DND-41 (cell line): ENCODE results near the gene SCN5A.
A peak's percentile ranks its signal among the peaks of the same experiment; 100 is the strongest.

Source experiments
- ATAC-seq: fragments of 200-7000 bp; cut with Tn5 transposase; 3 replicates; pipeline ENCODE4 v1.9.1; 2021; ENCODE audit warnings: low read depth; ENCODE audit not compliant: insufficient read depth
- DNase-seq: peaks from one replicate; pipeline ENCODE4 v3.0.0-alpha.2; 2020
- H2AFZ ChIP-seq: 2 replicates; pipeline ENCODE4 v1.6.0; 2012; ENCODE audit warnings: low read depth, low read length
- H3K27ac ChIP-seq: 2 replicates; pipeline ENCODE4 v1.5.1; 2012; ENCODE audit warnings: low read length, inconsistent platforms
- H3K27me3 ChIP-seq: fragments of 200-600 bp; sonication (generic); 2 replicates; pipeline ENCODE4 v1.6.0; 2012; ENCODE audit warnings: low read length, mild to moderate bottlenecking, inconsistent platforms; ENCODE audit not compliant: insufficient read depth, poor library complexity
- H3K36me3 ChIP-seq: 2 replicates; pipeline ENCODE4 v1.5.1; 2012; ENCODE audit warnings: low read length, inconsistent platforms; ENCODE audit not compliant: insufficient read depth
- H3K4me1 ChIP-seq: 2 replicates; pipeline ENCODE4 v1.5.1; 2012; ENCODE audit warnings: mild to moderate bottlenecking, low read length; ENCODE audit not compliant: insufficient read depth
- H3K4me2 ChIP-seq: 2 replicates; pipeline ENCODE4 v1.6.0; 2012; ENCODE audit warnings: mild to moderate bottlenecking, moderate library complexity, low read length, inconsistent platforms; ENCODE audit not compliant: insufficient read depth
- H3K4me3 ChIP-seq, 2 experiments: fragments of 200-600 bp in 1 of 2; shearing (Covaris generic) in 1 of 2; 2 replicates each; pipeline ENCODE4 v1.5.1; 2012 to 2016; ENCODE audit warnings: inconsistent platforms in 2 of 2, low read length in 2 of 2, mild to moderate bottlenecking in 2 of 2, low read depth in 1 of 2, moderate library complexity in 1 of 2
- H3K79me2 ChIP-seq: 2 replicates; pipeline ENCODE4 v1.6.0; 2012; ENCODE audit warnings: low read length, inconsistent platforms; ENCODE audit not compliant: insufficient read depth
- H3K9ac ChIP-seq: 2 replicates; pipeline ENCODE4 v1.6.0; 2012; ENCODE audit warnings: low read depth, mild to moderate bottlenecking, inconsistent platforms, low read length, moderate library complexity
- H3K9me3 ChIP-seq: 2 replicates; pipeline ENCODE4 v1.5.1; 2012; ENCODE audit warnings: low read length, moderate library complexity, mild to moderate bottlenecking, inconsistent platforms; ENCODE audit not compliant: insufficient read depth, severe bottlenecking
- H4K20me1 ChIP-seq: 2 replicates; pipeline ENCODE4 v1.6.0; 2012; ENCODE audit warnings: low read length; ENCODE audit not compliant: insufficient read depth
- CTCF ChIP-seq: IDR thresholded peaks from 2 replicates; pipeline ENCODE4 v1.5.1; 2012; ENCODE audit warnings: borderline replicate concordance, low read length, moderate library complexity, mild to moderate bottlenecking; ENCODE audit not compliant: poor library complexity, severe bottlenecking; ENCODE audit errors: extremely low read depth
- EZH2 ChIP-seq: IDR thresholded peaks from 3 replicates; pipeline ENCODE4 v1.6.1; 2012; ENCODE audit warnings: borderline replicate concordance, low read depth, mild to moderate bottlenecking, moderate library complexity, low read length, inconsistent platforms; ENCODE audit not compliant: severe bottlenecking

The SCN5A gene

GRCh38 chr3:38653685-38654537 is 4.4 kb upstream of the SCN5A start:
- H3K9ac ChIP-seq = no peak overlapping the region
- DNase-seq = no peak
- no peak overlapping the region for H3K27ac ChIP-seq
- H3K9me3 ChIP-seq = no peaks in the 10 kb centered on the region
- H3K36me3 ChIP-seq = no peaks in the 10 kb centered on the region
- ATAC-seq = no peak
- no peak overlapping the region for H3K4me2 ChIP-seq
- H3K4me1 ChIP-seq = peaks cover 7% of the 10 kb centered on the region
- TF ChIP-seq EZH2 (no peak), CTCF (no peak)
- H3K4me3 ChIP-seq = no peak overlapping the region
- peaks cover 45% of the 10 kb centered on the region for H3K27me3 ChIP-seq
- H4K20me1 ChIP-seq = peaks cover 5% of the 10 kb centered on the region; the same call in 1 of the 2 replicates
- H2AFZ ChIP-seq = no peak overlapping the region
- no peaks in the 10 kb centered on the region for H3K79me2 ChIP-seq

GRCh38 chr3:38652934-38653333 is 3.4 kb upstream of the SCN5A start:
- Histone ChIP-seq H3K79me2 (no peaks in the 10 kb centered on the region), H3K4me2 (no peak overlapping the region), H3K4me3 (no peak overlapping the region), H3K9me3 (no peaks in the 10 kb centered on the region), H2AFZ (no peak overlapping the region), H3K27me3 (peaks cover 51% of the 10 kb centered on the region), H4K20me1 (peaks cover 9% of the 10 kb centered on the region; the same call in 1 of the 2 replicates), H3K27ac (no peak overlapping the region), H3K9ac (no peak overlapping the region), H3K4me1 (peaks cover 7% of the 10 kb centered on the region), H3K36me3 (no peaks in the 10 kb centered on the region)
- DNase-seq (no peak), ATAC-seq (no peak)
- TF ChIP-seq EZH2 = no peak
- TF ChIP-seq CTCF = no peak

- H3K9me3 ChIP-seq = no peaks in the 10 kb centered on the region
- no peak overlapping the region for H2AFZ ChIP-seq
- DNase-seq (peak; percentile 70), ATAC-seq (peak; percentile 72)
- H3K4me3 ChIP-seq = no peak overlapping the region
- no peak overlapping the region for H3K9ac ChIP-seq
- peak; percentile 97 for TF ChIP-seq CTCF
- TF ChIP-seq EZH2 = no peak
- no peaks in the 10 kb centered on the region for H3K36me3 ChIP-seq
- peaks cover 40% of the 10 kb centered on the region for H3K27me3 ChIP-seq
- H3K4me2 ChIP-seq = no peak overlapping the region
- peaks cover 9% of the 10 kb centered on the region; the same call in 1 of the 2 replicates for H4K20me1 ChIP-seq
- H3K27ac ChIP-seq = no peak overlapping the region
- peaks cover 7% of the 10 kb centered on the region for H3K4me1 ChIP-seq
- no peaks in the 10 kb centered on the region for H3K79me2 ChIP-seq
Observed at GRCh38 chr3:38651153-38651789, 1.8 kb upstream of the SCN5A start.
